AG09309 (cell line): ENCODE data around the gene LGSN.
"Not testable (repeated sequence)": the region's sequence is repeated elsewhere in the genome, so short reads cannot be mapped to it uniquely, and the experiment has no call there.

Experiments
- DNase-seq: peaks from one replicate; pipeline ENCODE4 v3.0.0-alpha.2; 2010; ENCODE audit warnings: low read depth
- H3K4me3 ChIP-seq: 2 replicates; pipeline ENCODE4 v1.5.1; 2011; ENCODE audit warnings: mild to moderate bottlenecking, low read depth, low read length, moderate library complexity; ENCODE audit not compliant: control insufficient read depth
- CTCF ChIP-seq: IDR thresholded peaks from 2 replicates; pipeline ENCODE4 v1.5.1; 2011; ENCODE audit warnings: mild to moderate bottlenecking, low read depth, low read length, inconsistent platforms; ENCODE audit not compliant: insufficient read depth, control insufficient read depth; ENCODE audit errors: missing control alignments

Gene LGSN

GRCh38 chr6:63290492-63291058, 29.2 kb downstream of the LGSN start:
- DNase-seq: no peak
- TF ChIP-seq CTCF: no peak
- no peak overlapping the region for H3K4me3 ChIP-seq

GRCh38 chr6:63289269-63289872, 30.4 kb downstream of the LGSN start:
- no peak for TF ChIP-seq CTCF
- H3K4me3 ChIP-seq: no peak overlapping the region
- no peak for DNase-seq

- no peak overlapping the region for H3K4me3 ChIP-seq
- no peak for TF ChIP-seq CTCF
- no peak for DNase-seq
Measured at GRCh38 chr6:63280639-63281180, 39.1 kb downstream of the LGSN start.

GRCh38 chr6:63278916-63279315, 40.9 kb downstream of the LGSN start:
- H3K4me3 ChIP-seq: no peak overlapping the region
- DNase-seq: no peak
- TF ChIP-seq CTCF: no peak

GRCh38 chr6:63275953-63276352, 43.8 kb downstream of the LGSN start:
- no peak for TF ChIP-seq CTCF
- DNase-seq: no peak
- no peak overlapping the region for H3K4me3 ChIP-seq

GRCh38 chr6:63274795-63275430, 44.9 kb downstream of the LGSN start:
- not testable (repeated sequence) for H3K4me3 ChIP-seq, DNase-seq

GRCh38 chr6:63272397-63272796, 47.4 kb downstream of the LGSN start:
- no peak overlapping the region for H3K4me3 ChIP-seq
- DNase-seq: no peak
- TF ChIP-seq CTCF: peak; percentile 13
